HepG2 (cell line): Measurements from ENCODE around the gene ATP1A2. TPM values are rescaled to one million over a fixed set of nuclear protein-coding genes. Genes with fewer than 3 reads are reported as not detected.

Source experiments
- ATF2 ChIP-seq: sonication (generic); formaldehyde crosslinking; IDR thresholded peaks from 2 replicates; pipeline ENCODE4 v1.4.0; 2020; ENCODE audit warnings: missing genetic modification reagents
- FOXP1 ChIP-seq, 2 experiments: fragments of 450-650 bp in 1 of 2; IDR thresholded peaks; 2 replicates each; pipeline ENCODE4 v1.6.1; 2017 to 2018; ENCODE audit warnings: antibody characterized with exemption in 1 of 2
- GABPB1 ChIP-seq: IDR thresholded peaks from 2 replicates; pipeline ENCODE4 v1.6.1; 2016; ENCODE audit warnings: mild to moderate bottlenecking, missing genetic modification reagents, moderate library complexity, missing compliant biosample characterization
- HNF1B ChIP-seq: sonication (generic); formaldehyde crosslinking; IDR thresholded peaks from 2 replicates; pipeline ENCODE4 v1.5.1; 2020; ENCODE audit warnings: mild to moderate bottlenecking, moderate library complexity, missing genetic modification reagents
- IRX3 ChIP-seq: sonication (generic); formaldehyde crosslinking; IDR thresholded peaks from 2 replicates; pipeline ENCODE4 v1.8.1; 2023; ENCODE audit warnings: mild to moderate bottlenecking, low read depth, missing genetic modification reagents, borderline replicate concordance
- KDM2A ChIP-seq: sonication (generic); formaldehyde crosslinking; IDR thresholded peaks from 2 replicates; pipeline ENCODE4 v1.4.0; 2020; ENCODE audit warnings: low read depth, missing genetic modification reagents, borderline replicate concordance
- KDM3A ChIP-seq: IDR thresholded peaks from 2 replicates; pipeline ENCODE4 v1.6.1; 2018; ENCODE audit warnings: low read depth, missing compliant biosample characterization
- NFKB2 ChIP-seq: sonication (generic); formaldehyde crosslinking; IDR thresholded peaks from 2 replicates; pipeline ENCODE4 v1.4.0; 2020; ENCODE audit warnings: missing genetic modification reagents, borderline replicate concordance
- NR2F1 ChIP-seq, 2 experiments: fragments of 450-650 bp in 1 of 2; formaldehyde crosslinking in 1 of 2; IDR thresholded peaks; 2 replicates each; pipeline versions ENCODE4 v1.5.0 to v1.6.1; 2016 to 2020; ENCODE audit warnings: mild to moderate bottlenecking in 1 of 2, missing compliant biosample characterization in 1 of 2, missing genetic modification reagents in 1 of 2, moderate library complexity in 1 of 2
- RBM39 ChIP-seq: fragments of 200-400 bp; formaldehyde crosslinking; IDR thresholded peaks from one replicate; pipeline ENCODE4 v1.6.1; 2018; ENCODE audit warnings: antibody characterized with exemption, mild to moderate bottlenecking, low read depth, low read length; ENCODE audit not compliant: poor library complexity, severe bottlenecking
- TARDBP ChIP-seq: sonication (generic); formaldehyde crosslinking; IDR thresholded peaks from 2 replicates; pipeline ENCODE4 v1.8.0; 2022; ENCODE audit warnings: mild to moderate bottlenecking, missing genetic modification reagents
- TBX2 ChIP-seq: sonication (generic); formaldehyde crosslinking; IDR thresholded peaks from 2 replicates; pipeline ENCODE4 v1.5.0; 2020; ENCODE audit warnings: missing genetic modification reagents, mild to moderate bottlenecking, borderline replicate concordance
- ZEB1 ChIP-seq: IDR thresholded peaks from 2 replicates; pipeline ENCODE4 v1.6.1; 2012; ENCODE audit warnings: mild to moderate bottlenecking, low read depth, inconsistent platforms; ENCODE audit not compliant: insufficient replicate concordance
- ZGPAT ChIP-seq: IDR thresholded peaks from 2 replicates; pipeline ENCODE4 v1.6.1; 2016; ENCODE audit warnings: mild to moderate bottlenecking
- ZNF317 ChIP-seq: sonication (generic); formaldehyde crosslinking; IDR thresholded peaks from 2 replicates; pipeline ENCODE4 v1.5.0; 2020; ENCODE audit warnings: mild to moderate bottlenecking, missing genetic modification reagents
- ZNF512 ChIP-seq: sonication (generic); formaldehyde crosslinking; IDR thresholded peaks from 2 replicates; pipeline ENCODE4 v1.4.0; 2020; ENCODE audit warnings: mild to moderate bottlenecking, missing genetic modification reagents
- ZNF597 ChIP-seq: sonication (generic); formaldehyde crosslinking; IDR thresholded peaks from 2 replicates; pipeline ENCODE4 v1.5.0; 2020; ENCODE audit warnings: missing genetic modification reagents
- polyA plus RNA-seq, 8 experiments: library from polyadenylated mRNA; depleted of rRNA in 3 of 8; stranded (reverse) in 7 of 8; unstranded in 1 of 8; fragments of >200 nt; fragmentation: Illumina TruSeq in 4 of 8; extraction: Trizol in 4 of 8; gene quantifications; 2 replicates each; pipeline versions ENCODE4 v1.2.1 to v1.2.3, GENCODE V29; 2011 to 2016; ENCODE audit warnings: low read depth in 4 of 8, missing spikeins in 1 of 8, mixed read lengths in 1 of 8; ENCODE audit not compliant: insufficient read depth in 1 of 8
- total RNA-seq, 5 experiments: library from RNA; depleted of rRNA; stranded (reverse); fragments of >200 nt; fragmentation: Illumina TruSeq; extraction: Trizol; gene quantifications; 2 replicates each; pipeline ENCODE4 v1.2.3, GENCODE V29; 2016; ENCODE audit warnings: low read depth in 1 of 5

ATP1A2 gene
- total and polyA plus RNA-seq, 2 of the 13 experiments (the other 11 are each of a cell fraction or from before 2014, with no cell fraction given): 0.16 TPM; not detected in 1

GRCh38 chr1:160101037-160101716, 14.4 kb upstream of the ATP1A2 start (continued):
- no peak for TF ChIP-seq RBM39
- peak; percentile 35; the same call in 1 of the 2 replicates for TF ChIP-seq ZGPAT (CRISPR knock-in tag)
- no peak for TF ChIP-seq ZEB1
- TF ChIP-seq HNF1B (CRISPR knock-in tag): peak; percentile 88
- TF ChIP-seq GABPB1 (CRISPR knock-in tag): 0 out of 2 replicates have a peak, but pooled peaks have one; percentile 30
- TF ChIP-seq IRX3: no peak
- peak; percentile 59; the same call in 1 of the 2 replicates for TF ChIP-seq KDM3A (CRISPR knock-in tag)
- no peak for TF ChIP-seq ZNF512
- TF ChIP-seq FOXP1 (IDR thresholded peaks at IDR 0.05): no peak
- peak; percentile 31; the same call in 1 of the 2 replicates for TF ChIP-seq FOXP1 (CRISPR knock-in tag; IDR thresholded peaks at IDR 0.05)
- peak; percentile 56; the same call in 1 of the 2 replicates for TF ChIP-seq ZNF317 (CRISPR knock-in tag)
- no peak for TF ChIP-seq ZNF597 (CRISPR knock-in tag)
- TF ChIP-seq TARDBP: peak; percentile 55; the same call in 1 of the 2 replicates
- TF ChIP-seq ATF2 (CRISPR knock-in tag): peak; percentile 61; the same call in 1 of the 2 replicates
- TF ChIP-seq TBX2: peak; percentile 35; the same call in 1 of the 2 replicates
- TF ChIP-seq NFKB2 (CRISPR knock-in tag): peak; percentile 35; the same call in 1 of the 2 replicates
- no peak for TF ChIP-seq NR2F1 (CRISPR knock-in tag; IDR thresholded peaks at IDR 0.05)
- peak; percentile 60 for TF ChIP-seq KDM2A (CRISPR knock-in tag)
